ENCODE measurements around the gene NFS1. TPM values are rescaled to one million over a fixed set of nuclear protein-coding genes. Genes with fewer than 3 reads are reported as not detected.

Gene NFS1
- total RNA-seq, 2 experiments from 2014 or later, result 33.6 to 38.1 TPM

- Mint-ChIP-seq H3K4me3 (no peak overlapping the region), H3K4me1 (ENCODE audit: low read depth) (peaks cover 71% of the 10 kb centered on the region), H3K27me3 (ENCODE audit: low read depth) (no peaks in the 10 kb centered on the region), H3K9me3 (no peaks in the 10 kb centered on the region), H3K27ac (peak overlapping the region; percentile 78), H3K36me3 (ENCODE audit: low read depth) (peaks cover 58% of the 10 kb centered on the region)
- CTCF ChIA-PET, result interaction anchor here (0.8 to 1.3 kb wide), 3 partner anchors 24 to 149 kb away, joined by 3 to 5 read pairs (median 4); no protein-coding TSS in a partner anchor
- intact Hi-C loops (cut with micrococcal nuclease), result no loop called here
- DNase-seq, result no peak
Observed at GRCh38 chr20:35734777-35735649, 35.9 kb upstream of the NFS1 start.

GRCh38 chr20:35734374-35734773 lies 35.2 kb upstream of the NFS1 start:
- DNase-seq, result no peak
- CTCF ChIA-PET, result interaction anchor here (1.0 to 1.3 kb wide), 2 partner anchors 23 to 150 kb away, joined by 3 to 4 read pairs; no protein-coding TSS in a partner anchor
- Mint-ChIP-seq H3K4me1 (ENCODE audit: low read depth) (peaks cover 72% of the 10 kb centered on the region), H3K9me3 (no peaks in the 10 kb centered on the region), H3K27ac (peak overlapping the region; percentile 78), H3K4me3 (peak overlapping the region; percentile 1), H3K36me3 (ENCODE audit: low read depth) (peaks cover 58% of the 10 kb centered on the region), H3K27me3 (ENCODE audit: low read depth) (no peaks in the 10 kb centered on the region)
- intact Hi-C loops (cut with micrococcal nuclease), result no loop called here

GRCh38 chr20:35732644-35732982 lies 33.5 kb upstream of the NFS1 start:
- Mint-ChIP-seq H3K9me3 (no peaks in the 10 kb centered on the region), H3K36me3 (ENCODE audit: low read depth) (peaks cover 47% of the 10 kb centered on the region), H3K27me3 (ENCODE audit: low read depth) (no peaks in the 10 kb centered on the region), H3K4me1 (ENCODE audit: low read depth) (peaks cover 59% of the 10 kb centered on the region), H3K4me3 (no peak overlapping the region), H3K27ac (no peak overlapping the region)
- CTCF ChIA-PET, result no interaction called here
- intact Hi-C loops (cut with micrococcal nuclease), result no loop called here
- DNase-seq, result no peak

- CTCF ChIA-PET, result no interaction called here
- H3K27ac Mint-ChIP-seq, result no peak overlapping the region
- intact Hi-C loops (cut with micrococcal nuclease), result no loop called here
- no peak for DNase-seq
- no peak overlapping the region for H3K4me3 Mint-ChIP-seq
- H3K27me3 Mint-ChIP-seq (ENCODE audit: low read depth), result no peaks in the 10 kb centered on the region
- peaks cover 47% of the 10 kb centered on the region for H3K36me3 Mint-ChIP-seq (ENCODE audit: low read depth)
- H3K4me1 Mint-ChIP-seq (ENCODE audit: low read depth), result peaks cover 57% of the 10 kb centered on the region
- no peaks in the 10 kb centered on the region for H3K9me3 Mint-ChIP-seq
Observed at GRCh38 chr20:35731862-35732643, 32.9 kb upstream of the NFS1 start.

- peaks cover 54% of the 10 kb centered on the region for H3K4me1 Mint-ChIP-seq (ENCODE audit: low read depth)
- no peaks in the 10 kb centered on the region for H3K9me3 Mint-ChIP-seq
- H3K4me3 Mint-ChIP-seq, result no peak overlapping the region
- H3K27me3 Mint-ChIP-seq (ENCODE audit: low read depth), result no peaks in the 10 kb centered on the region
- peaks cover 51% of the 10 kb centered on the region for H3K36me3 Mint-ChIP-seq (ENCODE audit: low read depth)
- CTCF ChIA-PET, result interaction anchor here (1.3 to 1.9 kb wide), 2 partner anchors 8 to 20 kb away, joined by 3 to 6 read pairs; no protein-coding TSS in a partner anchor
- DNase-seq, result no peak
- intact Hi-C loops (cut with micrococcal nuclease), result no loop called here
- no peak overlapping the region for H3K27ac Mint-ChIP-seq
Observed at GRCh38 chr20:35731469-35731788, 32.3 kb upstream of the NFS1 start.

- no peaks in the 10 kb centered on the region for H3K27me3 Mint-ChIP-seq (ENCODE audit: low read depth)
- DNase-seq, result no peak
- CTCF ChIA-PET, result interaction anchor here (0.9 to 1.9 kb wide), 3 partner anchors 9 to 19 kb away, joined by 3 to 6 read pairs (median 4); no protein-coding TSS in a partner anchor
- no peaks in the 10 kb centered on the region for H3K9me3 Mint-ChIP-seq
- intact Hi-C loops (cut with micrococcal nuclease), result no loop called here
- H3K27ac Mint-ChIP-seq, result no peak overlapping the region
- no peak overlapping the region for H3K4me3 Mint-ChIP-seq
- H3K4me1 Mint-ChIP-seq (ENCODE audit: low read depth), result peaks cover 51% of the 10 kb centered on the region
- peaks cover 47% of the 10 kb centered on the region for H3K36me3 Mint-ChIP-seq (ENCODE audit: low read depth)
Observed at GRCh38 chr20:35730583-35731468, 31.7 kb upstream of the NFS1 start.

GRCh38 chr20:35729836-35730582 lies 30.9 kb upstream of the NFS1 start:
- CTCF ChIA-PET, result interaction anchor here (0.5 to 1.9 kb wide), 4 partner anchors 9 to 37 kb away, joined by 3 to 6 read pairs (median 5); no protein-coding TSS in a partner anchor
- Mint-ChIP-seq H3K27me3 (ENCODE audit: low read depth) (no peaks in the 10 kb centered on the region), H3K9me3 (no peaks in the 10 kb centered on the region), H3K27ac (peak overlapping the region; percentile 59), H3K36me3 (ENCODE audit: low read depth) (peaks cover 49% of the 10 kb centered on the region), H3K4me3 (no peak overlapping the region), H3K4me1 (ENCODE audit: low read depth) (peaks cover 49% of the 10 kb centered on the region)
- no peak for DNase-seq
- intact Hi-C loops (cut with micrococcal nuclease), result no loop called here

- H3K4me1 Mint-ChIP-seq (ENCODE audit: low read depth), result peaks cover 48% of the 10 kb centered on the region
- no peak overlapping the region for H3K27ac Mint-ChIP-seq
- peaks cover 49% of the 10 kb centered on the region for H3K36me3 Mint-ChIP-seq (ENCODE audit: low read depth)
- DNase-seq, result no peak
- no peak overlapping the region for H3K4me3 Mint-ChIP-seq
- H3K27me3 Mint-ChIP-seq (ENCODE audit: low read depth), result no peaks in the 10 kb centered on the region
- H3K9me3 Mint-ChIP-seq, result no peaks in the 10 kb centered on the region
- intact Hi-C loops (cut with micrococcal nuclease), result no loop called here
- CTCF ChIA-PET, result interaction anchor here (0.5 to 1.9 kb wide), 4 partner anchors 10 to 225 kb away, joined by 3 to 6 read pairs (median 5); partner anchors contain the start of gene SCAND1
Observed at GRCh38 chr20:35729283-35729807, 30.2 kb upstream of the NFS1 start.

- intact Hi-C loops (cut with micrococcal nuclease), result no loop called here
- H3K27ac Mint-ChIP-seq, result peak overlapping the region; percentile 1
- H3K27me3 Mint-ChIP-seq (ENCODE audit: low read depth), result no peaks in the 10 kb centered on the region
- no peak for DNase-seq
- H3K4me1 Mint-ChIP-seq (ENCODE audit: low read depth), result peaks cover 39% of the 10 kb centered on the region
- CTCF ChIA-PET, result no interaction called here
- H3K4me3 Mint-ChIP-seq, result no peak overlapping the region
- no peaks in the 10 kb centered on the region for H3K9me3 Mint-ChIP-seq
- H3K36me3 Mint-ChIP-seq (ENCODE audit: low read depth), result peaks cover 45% of the 10 kb centered on the region
Observed at GRCh38 chr20:35726842-35727711, 27.9 kb upstream of the NFS1 start.

GRCh38 chr20:35724321-35725230 lies 25.4 kb upstream of the NFS1 start:
- H3K4me3 Mint-ChIP-seq, result no peak overlapping the region
- H3K4me1 Mint-ChIP-seq (ENCODE audit: low read depth), result peaks cover 44% of the 10 kb centered on the region
- H3K27ac Mint-ChIP-seq, result no peak overlapping the region
- CTCF ChIA-PET, result interaction anchor here (1.5 kb wide), 1 partner anchor 15 kb away, joined by 3 read pairs; no protein-coding TSS in a partner anchor
- intact Hi-C loops (cut with micrococcal nuclease), result no loop called here
- no peaks in the 10 kb centered on the region for H3K9me3 Mint-ChIP-seq
- H3K36me3 Mint-ChIP-seq (ENCODE audit: low read depth), result peaks cover 54% of the 10 kb centered on the region
- DNase-seq, result no peak
- H3K27me3 Mint-ChIP-seq (ENCODE audit: low read depth), result no peaks in the 10 kb centered on the region
